ENCODE results near the gene C11orf21. TPM values are rescaled to one million over a fixed set of nuclear protein-coding genes. Genes with fewer than 3 reads are reported as not detected.

C11orf21 gene
- total RNA-seq, 1 experiment from 2014 or later: not detected

DNA sequence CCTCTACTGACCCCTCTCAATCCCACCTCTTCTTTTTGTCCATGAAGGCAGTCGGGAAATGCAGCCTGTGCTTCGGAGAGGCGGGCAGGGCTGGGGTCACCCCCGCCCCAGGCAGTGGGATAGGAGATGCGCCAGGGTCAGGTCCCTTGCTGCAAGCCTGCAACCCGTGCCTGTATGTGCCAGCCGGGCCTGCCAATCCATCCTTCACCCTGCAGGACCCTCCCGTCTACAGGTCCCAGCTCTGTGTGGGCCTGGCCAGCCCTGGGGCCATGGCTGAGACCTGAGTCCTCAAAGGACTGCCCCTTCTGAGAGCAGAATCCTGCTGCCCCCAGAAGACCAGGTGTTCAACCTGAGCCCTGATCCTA is 42.3 kb downstream of the C11orf21 start:
- Mint-ChIP-seq H3K4me3 (ENCODE audit: low read depth, unreplicated experiment) (no peak overlapping the region), H3K27me3 (ENCODE audit: unreplicated experiment) (peaks cover 91% of the 10 kb centered on the region), H3K4me1 (ENCODE audit: low read depth, unreplicated experiment) (peaks cover 12% of the 10 kb centered on the region), H3K9me3 (ENCODE audit: low read depth, unreplicated experiment) (no peaks in the 10 kb centered on the region), H3K27ac (ENCODE audit: unreplicated experiment) (no peak overlapping the region), H3K36me3 (ENCODE audit: insufficient read depth, unreplicated experiment) (no peaks in the 10 kb centered on the region)
- CTCF ChIA-PET: no interaction called here
- no peak for DNase-seq
- TF ChIP-seq, protein P1, sequence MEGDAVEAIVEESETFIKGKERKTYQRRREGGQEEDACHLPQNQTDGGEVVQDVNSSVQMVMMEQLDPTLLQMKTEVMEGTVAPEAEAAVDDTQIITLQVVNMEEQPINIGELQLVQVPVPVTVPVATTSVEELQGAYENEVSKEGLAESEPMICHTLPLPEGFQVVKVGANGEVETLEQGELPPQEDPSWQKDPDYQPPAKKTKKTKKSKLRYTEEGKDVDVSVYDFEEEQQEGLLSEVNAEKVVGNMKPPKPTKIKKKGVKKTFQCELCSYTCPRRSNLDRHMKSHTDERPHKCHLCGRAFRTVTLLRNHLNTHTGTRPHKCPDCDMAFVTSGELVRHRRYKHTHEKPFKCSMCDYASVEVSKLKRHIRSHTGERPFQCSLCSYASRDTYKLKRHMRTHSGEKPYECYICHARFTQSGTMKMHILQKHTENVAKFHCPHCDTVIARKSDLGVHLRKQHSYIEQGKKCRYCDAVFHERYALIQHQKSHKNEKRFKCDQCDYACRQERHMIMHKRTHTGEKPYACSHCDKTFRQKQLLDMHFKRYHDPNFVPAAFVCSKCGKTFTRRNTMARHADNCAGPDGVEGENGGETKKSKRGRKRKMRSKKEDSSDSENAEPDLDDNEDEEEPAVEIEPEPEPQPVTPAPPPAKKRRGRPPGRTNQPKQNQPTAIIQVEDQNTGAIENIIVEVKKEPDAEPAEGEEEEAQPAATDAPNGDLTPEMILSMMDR (IDR thresholded peaks at IDR 0.05; ENCODE audit: unreplicated experiment): no peak
- intact Hi-C loops (cut with micrococcal nuclease; ENCODE audit: unreplicated experiment): no loop called here
- no TSS peak for BruUV-seq (replicated peaks)

DNA sequence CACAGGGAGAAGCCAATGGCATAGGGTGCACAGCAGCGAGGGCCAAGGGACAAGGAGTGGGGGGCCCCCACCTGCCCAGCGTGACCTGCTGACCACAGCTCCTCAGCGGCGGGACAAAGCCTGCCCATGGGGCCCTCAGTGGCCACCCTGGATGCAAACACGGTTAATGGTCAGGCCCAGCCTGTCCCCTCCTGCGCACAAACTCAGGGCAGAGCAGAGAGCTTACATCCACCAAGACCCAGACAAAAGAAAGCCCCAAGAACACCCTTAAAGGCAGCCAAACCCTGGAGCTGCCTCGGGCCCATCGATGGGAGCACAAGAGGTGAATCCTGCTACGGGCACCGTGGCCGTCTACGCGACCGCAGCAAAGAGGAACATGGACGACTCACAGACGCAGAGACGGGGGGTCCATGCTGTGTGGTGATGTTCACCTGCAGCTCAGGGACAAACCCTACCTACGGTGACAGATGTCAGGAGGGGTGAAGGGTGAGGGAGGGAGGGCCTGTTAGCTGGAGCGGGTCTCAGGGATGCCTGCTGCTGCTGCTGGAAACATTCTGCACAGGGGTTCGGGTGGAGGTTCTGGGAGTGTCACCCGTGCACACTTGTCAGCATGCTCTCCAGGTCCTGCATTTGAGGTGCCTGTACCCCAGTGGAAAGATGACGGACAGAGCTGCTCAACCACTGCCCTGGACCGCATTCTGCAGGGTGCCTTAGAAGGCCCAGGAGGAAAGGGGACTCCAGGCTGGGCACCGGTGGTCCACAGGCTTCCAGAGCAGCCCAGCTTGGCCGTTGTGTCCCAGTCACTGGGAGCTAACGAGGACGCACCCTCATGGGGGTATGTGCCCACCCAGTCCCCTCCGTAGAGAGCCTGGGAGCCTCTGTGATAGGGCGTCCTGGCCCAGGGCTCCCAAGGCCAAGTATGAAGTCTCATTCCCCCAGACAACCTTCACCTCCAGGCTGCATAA is 42.9 kb downstream of the C11orf21 start:
- BruUV-seq (replicated peaks): no TSS peak
- Mint-ChIP-seq H3K36me3 (ENCODE audit: insufficient read depth, unreplicated experiment) (no peaks in the 10 kb centered on the region), H3K9me3 (ENCODE audit: low read depth, unreplicated experiment) (no peaks in the 10 kb centered on the region), H3K27me3 (ENCODE audit: unreplicated experiment) (peaks cover 85% of the 10 kb centered on the region), H3K4me1 (ENCODE audit: low read depth, unreplicated experiment) (peaks cover 12% of the 10 kb centered on the region), H3K27ac (ENCODE audit: unreplicated experiment) (no peak overlapping the region), H3K4me3 (ENCODE audit: low read depth, unreplicated experiment) (no peak overlapping the region)
- TF ChIP-seq, protein P1 (IDR thresholded peaks at IDR 0.05; ENCODE audit: unreplicated experiment): no peak
- CTCF ChIA-PET: no interaction called here
- intact Hi-C loops (cut with micrococcal nuclease; ENCODE audit: unreplicated experiment): no loop called here
- no peak for DNase-seq

DNA sequence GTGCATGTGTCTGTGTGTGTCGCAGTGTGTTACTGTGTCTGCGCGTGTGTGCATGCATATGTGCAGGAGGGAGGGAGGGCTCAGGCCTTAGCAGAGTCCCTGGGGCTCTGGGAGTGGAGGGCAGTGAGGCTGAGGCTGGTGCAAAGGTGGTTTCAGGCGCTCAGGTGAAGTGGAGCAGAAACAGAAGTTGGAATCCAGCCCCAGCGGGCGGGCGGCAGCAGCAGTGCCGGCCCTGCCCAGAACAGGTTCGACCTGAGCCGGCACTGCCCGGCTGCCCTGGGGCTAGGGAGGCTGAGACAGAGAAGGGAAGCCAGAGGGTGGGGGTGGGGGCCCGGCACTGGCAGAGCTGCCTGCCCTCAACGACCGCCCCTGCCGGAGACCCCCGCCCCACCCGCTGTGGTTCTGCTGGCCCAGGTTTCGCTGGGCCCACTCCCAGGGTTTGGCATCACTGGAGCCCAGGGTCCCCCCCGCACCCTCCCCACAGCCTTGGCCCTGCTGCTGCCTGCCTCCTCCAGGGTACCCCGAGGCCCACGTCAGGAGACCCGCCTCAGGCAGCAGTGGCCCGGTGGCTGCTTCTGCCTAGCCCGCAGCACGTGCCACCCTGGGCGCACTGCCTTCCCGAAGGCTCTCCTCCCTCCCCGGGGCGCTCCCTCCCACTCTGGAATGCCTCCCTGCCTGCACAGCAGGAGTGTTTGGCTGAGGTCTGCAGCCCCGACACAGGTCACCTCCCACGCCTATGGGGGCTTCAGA is 44.6 kb downstream of the C11orf21 start:
- Mint-ChIP-seq H3K36me3 (ENCODE audit: insufficient read depth, unreplicated experiment) (no peaks in the 10 kb centered on the region), H3K27me3 (ENCODE audit: unreplicated experiment) (peaks cover 93% of the 10 kb centered on the region), H3K4me3 (ENCODE audit: low read depth, unreplicated experiment) (no peak overlapping the region), H3K4me1 (ENCODE audit: low read depth, unreplicated experiment) (peaks cover 12% of the 10 kb centered on the region), H3K9me3 (ENCODE audit: low read depth, unreplicated experiment) (no peaks in the 10 kb centered on the region), H3K27ac (ENCODE audit: unreplicated experiment) (no peak overlapping the region)
- intact Hi-C loops (cut with micrococcal nuclease; ENCODE audit: unreplicated experiment): no loop called here
- no TSS peak for BruUV-seq (replicated peaks)
- TF ChIP-seq, protein P1 (IDR thresholded peaks at IDR 0.05; ENCODE audit: unreplicated experiment): no peak
- peak; percentile 43 for DNase-seq
- CTCF ChIA-PET: interaction anchor here (0.7 kb wide), 1 partner anchor 11 kb away, joined by 3 read pairs; no protein-coding TSS in a partner anchor

DNA sequence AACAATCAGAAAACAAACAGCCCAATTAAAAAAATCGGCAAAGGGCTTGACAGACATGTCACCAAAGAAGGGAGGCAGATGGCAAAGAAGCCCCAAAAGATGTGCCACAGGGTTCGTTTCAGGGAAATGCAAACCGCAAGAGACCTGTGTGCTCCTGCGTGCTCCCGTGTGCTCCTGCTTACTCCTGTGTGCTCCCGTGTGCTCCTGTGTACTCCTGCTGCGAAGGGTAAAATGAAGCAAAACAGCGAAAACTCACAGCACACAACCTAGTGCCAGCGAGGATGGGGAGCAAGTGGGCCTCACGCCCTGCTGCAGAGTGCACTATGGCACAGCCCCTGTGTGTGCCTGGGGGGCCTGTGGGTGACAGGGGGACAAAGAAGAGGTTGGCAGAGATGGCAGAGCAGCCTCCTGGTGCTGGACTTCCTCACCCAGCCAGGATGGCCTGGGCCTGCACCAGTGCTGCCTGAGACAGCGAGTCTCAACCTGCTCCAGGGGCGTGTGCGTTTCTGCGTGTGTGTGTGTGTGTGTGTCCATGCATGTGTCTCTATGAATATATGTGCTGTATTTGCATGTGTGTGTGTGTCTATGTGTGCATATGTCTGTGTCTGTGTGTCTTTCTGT is 45.3 kb downstream of the C11orf21 start:
- BruUV-seq (replicated peaks): no TSS peak
- no peak for DNase-seq

More for the DNA sequence above, 45.3 kb downstream of the C11orf21 start:
- Mint-ChIP-seq H3K27ac (ENCODE audit: unreplicated experiment) (no peak overlapping the region), H3K4me3 (ENCODE audit: low read depth, unreplicated experiment) (no peak overlapping the region), H3K9me3 (ENCODE audit: low read depth, unreplicated experiment) (no peaks in the 10 kb centered on the region), H3K4me1 (ENCODE audit: low read depth, unreplicated experiment) (peaks cover 12% of the 10 kb centered on the region), H3K27me3 (ENCODE audit: unreplicated experiment) (peaks cover 91% of the 10 kb centered on the region), H3K36me3 (ENCODE audit: insufficient read depth, unreplicated experiment) (no peaks in the 10 kb centered on the region)
- CTCF ChIA-PET: interaction anchor here (0.9 kb wide), 1 partner anchor 11 kb away, joined by 3 read pairs; no protein-coding TSS in a partner anchor
- TF ChIP-seq, protein P1 (IDR thresholded peaks at IDR 0.05; ENCODE audit: unreplicated experiment): no peak
- intact Hi-C loops (cut with micrococcal nuclease; ENCODE audit: unreplicated experiment): no loop called here
